Uterus (tissue), 4 donors: ENCODE data around the gene MLPH. TPM values are rescaled to one million over a fixed set of nuclear protein-coding genes. Genes with fewer than 3 reads are reported as not detected.

Experiments
- DNase-seq, 2 donors: peaks; one replicate each; pipeline ENCODE4 v3.0.0-alpha.2; 2019 to 2020
- H3K27ac ChIP-seq, 2 donors: fragments of 200-600 bp; sonication (generic); 1 replicate in 1 of 2; 2 replicates in 1 of 2; pipeline ENCODE4 v1.5.1; 2016 to 2018
- H3K27me3 ChIP-seq, 2 donors: fragments of 200-600 bp; sonication (generic); one replicate each; pipeline ENCODE4 v1.5.1; 2018 to 2019; ENCODE audit warnings: control low read depth in 1 of 2
- H3K36me3 ChIP-seq, 2 donors: fragments of 200-600 bp; sonication (generic); one replicate each; pipeline ENCODE4 v1.5.1; 2019; ENCODE audit warnings: control low read depth in 1 of 2
- H3K4me1 ChIP-seq, 2 donors: fragments of 200-600 bp; sonication (generic); one replicate each; pipeline ENCODE4 v1.5.1; 2018 to 2019; ENCODE audit warnings: control low read depth in 1 of 2
- H3K4me3 ChIP-seq, 2 donors: fragments of 200-600 bp; sonication (generic); 1 replicate in 1 of 2; 2 replicates in 1 of 2; pipeline ENCODE4 v1.5.1; 2018 to 2019; ENCODE audit warnings: mild to moderate bottlenecking in 1 of 2
- H3K9me3 ChIP-seq, 2 donors: fragments of 200-600 bp; sonication (generic); one replicate each; pipeline ENCODE4 v1.5.1; 2019; ENCODE audit warnings: control low read depth in 1 of 2
- POLR2A ChIP-seq, 2 donors: fragments of 450-650 bp; IDR thresholded peaks; one replicate each; pipeline ENCODE4 v1.6.1; 2016; ENCODE audit warnings: antibody characterized with exemption in 2 of 2, mild to moderate bottlenecking in 1 of 2, moderate library complexity in 1 of 2
- intact Hi-C: fragments of 100-400 bp; cut with DNase I; formaldehyde crosslinking; loops from one replicate; pipeline ENCODE4 v1.15.1; 2023; ENCODE audit warnings: low total_unique reads
- total RNA-seq, 4 donors: library from RNA; depleted of rRNA in 3 of 4; stranded (reverse); fragments of >200 nt in 3 of 4; gene quantifications; one replicate each; pipeline versions ENCODE4 v1.1.0 to v1.2.4, GENCODE V29; 2014 to 2023
- TF ChIP-seq, protein P1 (sequence below), 4 experiments: fragments of 200-600 bp in 2 of 4; fragments of 450-650 bp in 2 of 4; sonication (generic) in 2 of 4; IDR thresholded peaks; one replicate each; pipeline ENCODE4 v1.5.1; 2016 to 2019; ENCODE audit warnings: antibody characterized with exemption in 4 of 4, mild to moderate bottlenecking in 2 of 4, moderate library complexity in 1 of 4
- donor health status: DM: yes; HTN: yes; CAD: no.

The MLPH gene
- total RNA-seq, 4 donors from 2014 or later = 1.2 to 16.5 (median 8.9) TPM

DNA sequence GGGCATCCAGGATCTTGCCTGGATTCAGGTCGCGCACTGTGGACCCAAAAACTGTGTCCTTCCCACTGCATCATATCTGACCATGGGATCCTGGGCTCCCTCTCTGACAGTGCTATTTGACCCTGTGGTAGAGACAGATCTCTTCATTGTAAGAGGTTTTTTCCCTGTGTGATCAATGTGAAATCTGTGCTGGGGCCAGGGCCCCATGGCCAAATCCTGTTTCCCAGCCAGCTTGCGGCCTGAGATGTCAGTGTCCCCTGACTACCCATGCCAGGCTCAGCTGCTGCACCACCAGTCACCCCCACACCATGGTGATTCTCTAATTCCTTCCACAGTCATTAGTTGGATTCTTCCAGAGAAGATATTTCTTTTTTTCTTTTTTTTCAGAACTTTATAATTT, 82.8 kb downstream of the MLPH start:
- no peak for DNase-seq
- H3K4me3 ChIP-seq = no peak overlapping the region
- no peaks in the 10 kb centered on the region for H3K27me3 ChIP-seq
- H3K36me3 ChIP-seq = no peaks in the 10 kb centered on the region
- H3K4me1 ChIP-seq = peaks cover 0 to 1% of the 10 kb centered on the region in 2 donors
- intact Hi-C loops = loop anchor here (5.0 to 10.0 kb wide), 2 partner anchors 58 to 445 kb away; no protein-coding TSS in a partner anchor
- TF ChIP-seq, protein P1, sequence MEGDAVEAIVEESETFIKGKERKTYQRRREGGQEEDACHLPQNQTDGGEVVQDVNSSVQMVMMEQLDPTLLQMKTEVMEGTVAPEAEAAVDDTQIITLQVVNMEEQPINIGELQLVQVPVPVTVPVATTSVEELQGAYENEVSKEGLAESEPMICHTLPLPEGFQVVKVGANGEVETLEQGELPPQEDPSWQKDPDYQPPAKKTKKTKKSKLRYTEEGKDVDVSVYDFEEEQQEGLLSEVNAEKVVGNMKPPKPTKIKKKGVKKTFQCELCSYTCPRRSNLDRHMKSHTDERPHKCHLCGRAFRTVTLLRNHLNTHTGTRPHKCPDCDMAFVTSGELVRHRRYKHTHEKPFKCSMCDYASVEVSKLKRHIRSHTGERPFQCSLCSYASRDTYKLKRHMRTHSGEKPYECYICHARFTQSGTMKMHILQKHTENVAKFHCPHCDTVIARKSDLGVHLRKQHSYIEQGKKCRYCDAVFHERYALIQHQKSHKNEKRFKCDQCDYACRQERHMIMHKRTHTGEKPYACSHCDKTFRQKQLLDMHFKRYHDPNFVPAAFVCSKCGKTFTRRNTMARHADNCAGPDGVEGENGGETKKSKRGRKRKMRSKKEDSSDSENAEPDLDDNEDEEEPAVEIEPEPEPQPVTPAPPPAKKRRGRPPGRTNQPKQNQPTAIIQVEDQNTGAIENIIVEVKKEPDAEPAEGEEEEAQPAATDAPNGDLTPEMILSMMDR (IDR thresholded peaks at IDR 0.05) = no peak
- no peak for TF ChIP-seq POLR2A (IDR thresholded peaks at IDR 0.05)
- H3K9me3 ChIP-seq = no peaks in the 10 kb centered on the region
- H3K27ac ChIP-seq = no peak overlapping the region

DNA sequence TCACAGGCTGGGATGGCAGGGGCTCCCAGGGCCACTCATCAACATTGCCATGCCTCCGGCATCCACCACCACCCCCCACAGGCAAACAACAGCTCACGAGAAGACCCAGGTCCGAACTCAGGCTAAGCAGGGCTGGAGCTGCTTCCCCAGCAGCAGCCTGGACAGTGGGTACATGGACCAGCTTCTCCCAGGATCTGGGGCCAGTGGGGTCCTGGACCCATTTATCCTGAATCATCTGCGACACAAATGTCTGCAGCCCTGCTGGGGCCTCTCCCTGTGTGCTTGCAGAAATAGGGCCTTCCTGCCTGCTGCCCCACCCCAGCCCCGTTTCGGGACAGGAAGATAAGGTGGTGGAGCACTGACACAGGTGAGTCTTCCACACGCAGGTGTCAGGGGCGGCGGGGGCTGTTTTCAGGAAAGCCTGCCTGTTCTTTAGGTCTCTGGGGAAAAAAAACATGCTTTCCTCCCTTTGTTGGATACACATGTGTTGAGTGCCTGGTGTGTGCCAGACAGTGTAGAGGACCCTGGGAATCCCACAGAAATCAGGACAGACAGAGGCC, 83.8 kb downstream of the MLPH start:
- H3K4me3 ChIP-seq = no peak overlapping the region
- no peaks in the 10 kb centered on the region for H3K9me3 ChIP-seq
- H3K27ac ChIP-seq = no peak overlapping the region
- no peaks in the 10 kb centered on the region for H3K36me3 ChIP-seq
- intact Hi-C loops = loop anchor here (5.0 to 10.0 kb wide), 2 partner anchors 59 to 446 kb away; no protein-coding TSS in a partner anchor
- no peaks in the 10 kb centered on the region for H3K27me3 ChIP-seq
- DNase-seq = no peak
- peaks cover 0 to 8% of the 10 kb centered on the region in 2 donors for H3K4me1 ChIP-seq
- TF ChIP-seq, protein P1 (IDR thresholded peaks at IDR 0.05) = no peak
- TF ChIP-seq POLR2A (IDR thresholded peaks at IDR 0.05) = no peak

DNA sequence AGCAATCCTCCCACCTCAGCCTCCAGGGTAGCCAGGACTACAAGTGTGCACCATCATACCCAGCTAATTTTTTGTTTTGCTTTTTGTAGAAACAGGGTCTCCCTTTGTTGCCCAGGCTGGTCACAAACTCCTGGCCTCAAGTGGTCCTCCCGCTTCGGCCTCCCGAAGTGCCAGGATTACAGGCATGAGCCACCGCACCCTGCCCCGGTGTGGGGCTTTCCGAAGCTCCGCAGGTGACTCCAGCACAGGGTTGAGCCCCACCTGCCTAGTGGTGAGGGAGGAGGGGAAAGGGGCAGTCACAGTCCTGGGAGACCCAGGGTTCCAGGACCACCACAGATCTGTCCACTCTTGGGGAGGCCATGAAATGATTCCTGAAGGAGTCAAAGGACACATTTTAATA, 84.5 kb downstream of the MLPH start:
- DNase-seq = no peak
- Histone ChIP-seq H3K27ac (peak overlapping the region; percentile 6 to 28), H3K9me3 (no peaks in the 10 kb centered on the region), H3K27me3 (no peaks in the 10 kb centered on the region), H3K4me3 (no peak overlapping the region), H3K36me3 (no peaks in the 10 kb centered on the region), H3K4me1 (peaks cover 0 to 8% of the 10 kb centered on the region in 2 donors)
- TF ChIP-seq POLR2A (IDR thresholded peaks at IDR 0.05) = no peak
- TF ChIP-seq, protein P1 (IDR thresholded peaks at IDR 0.05) = no peak
- intact Hi-C loops = loop anchor here (5.0 to 10.0 kb wide), 2 partner anchors 59 to 447 kb away; no protein-coding TSS in a partner anchor

DNA sequence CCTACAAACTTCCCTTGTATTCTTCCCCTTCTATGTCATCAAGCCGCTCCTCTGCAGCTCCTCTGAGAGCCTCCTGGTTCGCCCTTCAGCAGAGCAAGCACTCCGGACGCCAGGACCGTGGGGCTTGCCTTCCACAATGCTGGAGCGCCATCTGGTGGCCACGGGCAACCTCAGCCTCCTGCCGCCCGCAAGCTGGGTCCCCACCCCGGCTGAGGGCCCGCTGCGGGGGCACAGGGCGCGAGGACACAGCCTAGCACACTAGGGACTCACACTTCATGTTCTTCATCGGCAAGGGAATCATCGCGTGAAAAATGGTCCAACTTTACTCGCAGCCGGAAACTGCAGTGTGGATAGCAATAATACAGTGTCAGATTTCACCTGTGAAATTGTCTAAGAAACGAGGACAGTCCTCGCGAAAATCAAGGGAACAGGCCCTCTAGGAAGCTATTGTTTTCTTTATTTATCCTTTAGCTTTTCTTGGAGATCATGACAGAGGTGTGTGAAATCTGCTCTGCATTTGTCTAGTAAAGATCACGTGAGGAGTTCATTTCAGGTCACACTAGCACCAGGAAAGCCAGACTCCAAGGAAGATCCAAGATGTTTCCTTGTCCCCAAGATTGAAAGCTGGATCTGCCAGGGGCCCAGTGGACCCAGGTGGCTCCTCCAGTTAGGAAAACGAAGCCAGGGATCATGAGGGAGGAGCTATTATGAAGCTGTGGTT, 85.1 kb downstream of the MLPH start:
- no peak overlapping the region for H3K4me3 ChIP-seq
- H3K4me1 ChIP-seq = peaks cover 0 to 8% of the 10 kb centered on the region in 2 donors
- intact Hi-C loops = loop anchor here (5.0 to 10.0 kb wide), 2 partner anchors 60 to 447 kb away; no protein-coding TSS in a partner anchor
- H3K9me3 ChIP-seq = no peaks in the 10 kb centered on the region
- peak; percentile 92 for DNase-seq
- no peaks in the 10 kb centered on the region for H3K27me3 ChIP-seq
- TF ChIP-seq, protein P1 (IDR thresholded peaks at IDR 0.05) = peak; percentile 97 to 100 (median 99)
- peak in 1 of 2 donors; percentile 20 for TF ChIP-seq POLR2A (IDR thresholded peaks at IDR 0.05)
- H3K36me3 ChIP-seq = no peaks in the 10 kb centered on the region
- peak overlapping the region; percentile 6 to 28 for H3K27ac ChIP-seq

DNA sequence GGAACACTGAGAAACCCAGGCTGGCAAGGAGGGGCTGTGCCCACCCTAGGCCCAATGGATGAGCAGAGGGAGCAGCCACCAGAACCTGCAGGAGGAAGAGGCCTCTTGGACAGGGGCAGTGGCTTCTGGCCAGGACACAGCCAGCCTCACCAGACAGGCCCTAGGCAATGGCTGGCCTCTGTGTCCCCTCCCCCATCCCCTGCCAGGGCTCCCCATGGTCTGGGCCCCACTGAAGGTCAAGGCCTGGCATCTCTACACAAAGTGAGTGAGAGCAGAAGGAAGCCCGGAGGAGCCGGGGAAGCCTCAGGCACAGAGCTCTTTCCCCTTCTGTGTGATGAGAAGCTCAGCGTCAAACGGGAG, 85.7 kb downstream of the MLPH start:
- no peak overlapping the region for H3K4me3 ChIP-seq
- intact Hi-C loops = loop anchor here (5.0 to 10.0 kb wide), 2 partner anchors 60 to 448 kb away; no protein-coding TSS in a partner anchor
- no peak for TF ChIP-seq POLR2A (IDR thresholded peaks at IDR 0.05)
- DNase-seq = no peak
- H3K4me1 ChIP-seq = peaks cover 0 to 8% of the 10 kb centered on the region in 2 donors
- no peak overlapping the region for H3K27ac ChIP-seq
- H3K27me3 ChIP-seq = no peaks in the 10 kb centered on the region
- no peaks in the 10 kb centered on the region for H3K9me3 ChIP-seq
- H3K36me3 ChIP-seq = no peaks in the 10 kb centered on the region
